Upper lobe of left lung (tissue), 4 donors: ENCODE data around the gene DTL.

Source experiments
- POLR2A ChIP-seq, 4 donors: fragments of 450-650 bp; IDR thresholded peaks; one replicate each; pipeline ENCODE4 v1.5.1; 2016 to 2017; ENCODE audit warnings: antibody characterized with exemption in 4 of 4, mild to moderate bottlenecking in 2 of 4
- POLR2AphosphoS5 ChIP-seq, 2 donors: sonication (generic); formaldehyde crosslinking; IDR thresholded peaks; one replicate each; pipeline ENCODE4 v1.5.1; 2017; ENCODE audit warnings: antibody characterized with exemption in 2 of 2
- TF ChIP-seq, protein P1 (sequence below), 6 experiments: fragments of 450-650 bp in 4 of 6; fragments of 200-600 bp in 2 of 6; sonication (generic) in 2 of 6; IDR thresholded peaks; one replicate each; pipeline ENCODE4 v1.5.1; 2016 to 2019; ENCODE audit warnings: antibody characterized with exemption in 6 of 6

DNA sequence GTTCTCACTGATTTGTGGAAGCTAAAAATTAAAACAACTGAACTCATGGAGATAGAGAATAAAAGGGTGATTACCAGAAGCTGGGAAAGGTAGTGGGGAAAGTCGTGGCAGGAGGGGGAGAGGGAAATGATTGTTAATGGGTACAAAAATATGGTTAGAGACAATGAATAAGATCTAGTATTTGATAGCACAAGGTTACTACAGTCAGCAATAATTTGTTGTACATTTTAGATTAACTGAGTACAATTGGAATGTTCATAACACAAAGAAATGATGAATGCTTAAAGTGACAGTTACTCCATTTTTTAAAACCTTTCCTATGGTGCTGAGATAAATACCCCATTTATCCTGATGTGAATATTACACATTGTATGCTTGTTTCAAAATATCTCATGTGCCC lies 102.3 kb downstream of the DTL start:
- TF ChIP-seq, protein P1, sequence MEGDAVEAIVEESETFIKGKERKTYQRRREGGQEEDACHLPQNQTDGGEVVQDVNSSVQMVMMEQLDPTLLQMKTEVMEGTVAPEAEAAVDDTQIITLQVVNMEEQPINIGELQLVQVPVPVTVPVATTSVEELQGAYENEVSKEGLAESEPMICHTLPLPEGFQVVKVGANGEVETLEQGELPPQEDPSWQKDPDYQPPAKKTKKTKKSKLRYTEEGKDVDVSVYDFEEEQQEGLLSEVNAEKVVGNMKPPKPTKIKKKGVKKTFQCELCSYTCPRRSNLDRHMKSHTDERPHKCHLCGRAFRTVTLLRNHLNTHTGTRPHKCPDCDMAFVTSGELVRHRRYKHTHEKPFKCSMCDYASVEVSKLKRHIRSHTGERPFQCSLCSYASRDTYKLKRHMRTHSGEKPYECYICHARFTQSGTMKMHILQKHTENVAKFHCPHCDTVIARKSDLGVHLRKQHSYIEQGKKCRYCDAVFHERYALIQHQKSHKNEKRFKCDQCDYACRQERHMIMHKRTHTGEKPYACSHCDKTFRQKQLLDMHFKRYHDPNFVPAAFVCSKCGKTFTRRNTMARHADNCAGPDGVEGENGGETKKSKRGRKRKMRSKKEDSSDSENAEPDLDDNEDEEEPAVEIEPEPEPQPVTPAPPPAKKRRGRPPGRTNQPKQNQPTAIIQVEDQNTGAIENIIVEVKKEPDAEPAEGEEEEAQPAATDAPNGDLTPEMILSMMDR (IDR thresholded peaks at IDR 0.05): no peak
- TF ChIP-seq POLR2A (IDR thresholded peaks at IDR 0.05) (no peak), POLR2AphosphoS5 (IDR thresholded peaks at IDR 0.05) (no peak)
